ENCODE data around the gene ASCL3.
"Not testable (repeated sequence)": the region's sequence is repeated elsewhere in the genome, so short reads cannot be mapped to it uniquely, and the experiment has no call there.

ASCL3 gene, protein sequence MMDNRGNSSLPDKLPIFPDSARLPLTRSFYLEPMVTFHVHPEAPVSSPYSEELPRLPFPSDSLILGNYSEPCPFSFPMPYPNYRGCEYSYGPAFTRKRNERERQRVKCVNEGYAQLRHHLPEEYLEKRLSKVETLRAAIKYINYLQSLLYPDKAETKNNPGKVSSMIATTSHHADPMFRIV

DNA sequence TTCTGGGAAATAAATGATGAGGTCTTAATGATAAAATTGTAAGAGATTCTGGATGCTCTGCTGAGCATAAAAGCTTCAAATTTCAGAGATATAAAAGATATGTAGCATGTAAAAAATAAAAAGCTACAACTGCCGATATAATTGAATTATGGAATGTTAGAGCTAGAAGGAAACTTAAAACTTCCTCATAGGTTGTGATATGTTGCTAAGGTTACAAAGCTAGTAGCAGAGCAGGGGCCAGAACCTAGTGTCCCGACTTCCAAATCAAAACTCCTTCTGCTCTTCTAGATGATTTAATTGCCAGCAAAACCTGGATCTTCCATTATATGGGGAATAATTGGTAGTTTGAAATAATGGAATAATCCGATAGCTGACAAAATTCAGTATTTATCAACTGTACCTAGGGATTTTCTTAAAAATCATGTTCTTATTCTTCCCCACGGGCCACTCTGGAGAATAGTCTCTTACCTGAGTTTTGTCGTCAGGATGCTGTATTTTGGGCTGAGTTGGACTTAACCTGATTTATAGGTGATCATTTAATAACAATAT lies at the start of gene ASCL3:
ASCL3 (minus strand) TSS at position 499 of the 549 bp plus-strand sequence. CDS start 4,855 bp downstream, outside the sequence.
- FAIRE-seq: no peak

DNA sequence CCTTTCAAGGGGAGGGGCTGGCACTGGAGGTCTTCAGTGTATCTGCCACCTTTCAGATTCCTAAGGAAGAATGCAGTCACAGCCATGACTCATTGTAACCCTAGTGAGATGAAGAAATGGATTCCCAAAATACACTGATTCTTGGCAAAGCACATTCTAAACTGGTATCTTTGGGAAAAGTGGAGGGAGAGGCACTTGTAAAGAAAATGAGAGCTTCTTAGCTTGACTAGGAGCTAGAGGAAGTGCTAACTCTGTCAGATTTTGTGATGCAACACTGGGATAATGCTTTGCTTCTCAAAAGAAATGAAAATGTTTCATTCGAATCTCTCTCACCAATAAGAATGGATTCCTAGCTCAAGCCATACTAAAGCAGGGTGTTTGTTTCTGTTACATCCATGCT lies 46.6 kb upstream of the ASCL3 start:
- FAIRE-seq: no peak

DNA sequence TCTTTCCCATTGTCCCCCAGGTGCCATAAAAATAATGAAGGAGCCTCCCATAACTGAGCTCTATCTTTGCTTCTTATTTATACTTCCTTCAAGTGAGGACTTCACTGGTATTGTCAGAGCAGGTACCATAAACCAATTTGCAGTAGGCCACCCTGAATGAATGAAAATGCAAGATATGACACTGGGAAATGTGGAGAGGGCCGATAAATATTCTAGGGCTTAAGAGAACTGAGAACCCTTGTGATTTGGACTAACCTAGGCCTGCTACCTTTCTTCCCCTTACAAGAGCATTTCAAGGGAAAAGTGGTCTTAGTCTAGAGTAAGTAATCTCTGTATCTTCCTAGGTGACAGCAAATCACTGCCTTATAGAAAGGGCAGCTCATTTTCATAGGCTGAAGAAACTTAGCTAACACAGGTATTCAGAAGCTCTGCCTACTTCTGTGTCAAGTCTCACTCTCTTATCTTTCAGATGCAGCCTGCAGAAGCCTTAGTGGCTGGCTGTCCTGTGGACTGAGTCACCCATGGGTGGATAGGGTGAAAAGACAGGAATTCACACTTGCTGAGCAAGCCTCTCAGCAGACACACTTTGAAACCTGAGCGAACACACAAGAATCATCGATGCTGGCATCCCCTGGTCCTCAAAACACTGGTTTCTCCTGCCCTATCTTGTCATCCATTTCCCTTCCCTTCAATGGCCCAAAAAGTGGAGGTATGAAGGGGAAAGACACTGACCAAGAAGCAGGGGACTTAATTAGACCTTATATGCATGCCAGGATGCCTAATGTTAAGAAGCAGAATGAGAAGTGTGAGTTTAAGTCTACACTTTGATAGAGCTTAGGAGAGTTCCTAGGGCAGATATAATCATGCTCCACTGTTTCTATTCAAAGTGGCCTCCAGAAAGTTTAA lies 45.8 kb upstream of the ASCL3 start:
- FAIRE-seq: no peak

DNA sequence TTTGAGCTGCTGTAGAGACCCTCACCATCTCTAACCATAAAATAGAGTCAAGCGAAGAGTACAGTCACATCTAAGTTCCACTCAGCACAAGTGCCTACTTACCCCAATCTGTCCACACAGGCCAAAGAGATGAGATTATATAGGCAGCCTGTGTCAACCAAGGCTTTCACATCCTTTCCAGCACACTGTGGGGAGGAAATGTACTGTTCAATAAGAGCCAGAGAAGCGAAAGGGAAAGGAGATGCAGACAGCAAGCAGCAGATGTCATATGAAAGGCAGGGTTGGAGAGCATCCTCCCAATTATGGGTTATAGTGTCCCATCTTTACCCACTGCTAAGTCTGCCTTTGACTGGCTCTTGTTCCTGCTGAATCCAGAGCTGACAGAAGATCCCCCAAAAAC lies 44.6 kb upstream of the ASCL3 start:
- FAIRE-seq: no peak

DNA sequence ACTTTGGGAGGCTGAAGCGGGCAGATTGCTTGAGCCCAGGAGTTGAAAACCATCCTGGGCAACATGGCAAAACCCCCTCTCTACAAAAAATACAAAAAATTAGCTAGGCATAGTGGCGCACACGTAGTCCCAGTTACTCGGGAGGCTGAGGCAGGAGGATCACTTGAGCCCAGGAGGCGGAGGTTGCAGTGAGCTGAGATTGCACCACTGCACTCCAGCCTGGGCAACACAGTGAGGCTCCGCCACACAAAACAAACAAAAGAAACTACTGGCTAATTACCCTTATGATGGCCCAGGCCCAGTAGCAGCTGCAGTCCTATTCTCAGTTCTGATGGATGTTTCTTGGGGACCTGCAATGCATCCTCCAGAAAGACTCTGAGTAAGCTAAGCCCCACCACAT lies 44.0 kb upstream of the ASCL3 start:
- FAIRE-seq: not testable (repeated sequence)

DNA sequence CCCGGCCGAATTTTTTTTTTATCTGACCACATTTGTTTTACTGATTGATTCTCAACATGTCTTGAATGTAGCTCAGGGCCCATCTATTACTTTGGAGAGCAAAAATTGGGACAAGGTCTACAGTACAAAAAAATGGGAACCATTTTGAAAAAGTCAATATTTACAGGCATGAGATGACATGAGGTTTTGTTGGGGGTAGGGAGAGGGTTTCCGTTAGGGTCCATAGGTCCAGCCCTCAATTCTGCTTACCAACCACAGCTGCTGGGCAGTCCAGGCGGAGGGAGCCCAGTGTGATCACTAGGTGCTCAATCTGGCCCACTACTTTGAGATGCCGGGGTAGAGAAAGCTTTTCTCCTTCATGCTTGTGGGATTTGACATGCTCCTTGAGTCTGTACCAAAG lies 42.6 kb upstream of the ASCL3 start:
- no peak for FAIRE-seq

DNA sequence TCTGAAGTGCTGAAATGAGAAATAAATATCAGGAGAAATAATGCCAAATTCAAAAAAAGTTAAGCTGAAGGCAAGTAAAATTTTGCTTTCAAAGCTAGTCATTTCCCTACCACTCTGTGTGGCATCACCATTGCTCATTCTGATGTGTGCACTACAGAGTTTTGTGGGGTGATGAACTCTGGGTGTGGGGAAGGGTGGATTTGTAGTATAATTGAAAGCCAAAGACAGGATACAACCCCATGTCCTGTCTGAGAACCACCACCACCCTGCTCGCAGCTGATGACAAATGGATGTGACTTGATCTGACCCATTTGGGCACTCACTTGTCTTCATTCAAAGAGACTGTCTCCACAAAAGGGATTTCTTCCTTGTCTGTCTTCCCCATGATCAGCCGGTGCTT lies 40.7 kb upstream of the ASCL3 start:
- FAIRE-seq: no peak

DNA sequence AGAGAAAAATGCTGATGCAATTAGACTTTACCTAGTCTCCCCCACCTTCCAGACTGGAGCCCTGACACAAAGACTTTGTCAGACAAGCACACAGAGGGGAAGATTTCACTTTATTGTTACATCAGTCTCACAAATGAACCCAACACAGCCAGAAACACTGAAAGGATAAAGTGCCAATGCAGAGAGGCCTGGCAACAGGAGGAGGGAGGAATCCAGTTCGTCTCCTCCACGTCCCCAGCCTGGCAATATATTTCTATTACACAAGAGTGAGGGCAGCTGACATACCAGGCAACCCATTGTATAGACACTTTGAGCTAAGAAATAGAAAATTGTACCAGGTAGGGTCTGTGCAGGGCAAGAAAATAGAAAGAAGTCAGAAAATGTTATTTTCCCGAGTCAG lies 37.7 kb upstream of the ASCL3 start:
- FAIRE-seq: no peak

DNA sequence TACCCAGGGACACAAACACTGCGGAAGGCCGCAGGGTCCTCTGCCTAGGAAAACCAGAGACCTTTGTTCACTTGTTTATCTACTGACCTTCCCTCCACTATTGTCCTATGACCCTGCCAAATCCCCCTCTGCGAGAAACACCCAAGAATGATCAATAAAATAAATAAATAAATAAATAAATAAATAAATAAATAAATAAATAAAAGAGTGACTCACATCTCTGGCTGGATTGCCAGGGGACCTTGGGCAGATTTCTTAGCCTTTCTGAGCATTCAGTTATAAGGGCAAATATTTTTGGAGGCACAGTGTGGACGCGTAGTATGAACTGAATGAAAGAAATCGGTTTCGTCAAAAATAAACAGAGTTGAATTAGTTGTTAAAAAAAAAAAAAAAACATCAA lies 36.5 kb upstream of the ASCL3 start:
- FAIRE-seq: peak; percentile 66

DNA sequence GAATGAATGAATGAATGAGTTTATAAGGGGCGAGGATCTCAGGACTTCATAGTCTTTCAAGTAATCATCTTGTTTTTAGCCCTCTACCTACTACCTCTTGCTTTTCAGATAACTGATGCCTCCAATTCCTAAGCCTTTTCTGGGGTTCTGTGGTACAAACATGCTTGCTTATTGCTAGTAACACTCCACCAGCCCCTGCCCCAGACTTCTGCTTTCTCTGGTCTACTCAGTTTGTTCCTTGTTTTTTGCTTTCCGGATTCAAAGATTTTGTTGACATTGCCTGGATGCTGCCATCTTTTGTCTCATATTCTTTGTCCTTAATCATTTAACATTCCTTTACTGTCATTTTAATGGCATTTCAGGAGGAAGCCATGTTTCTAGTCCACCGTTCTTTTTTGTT lies 30.3 kb upstream of the ASCL3 start:
- no peak for FAIRE-seq

DNA sequence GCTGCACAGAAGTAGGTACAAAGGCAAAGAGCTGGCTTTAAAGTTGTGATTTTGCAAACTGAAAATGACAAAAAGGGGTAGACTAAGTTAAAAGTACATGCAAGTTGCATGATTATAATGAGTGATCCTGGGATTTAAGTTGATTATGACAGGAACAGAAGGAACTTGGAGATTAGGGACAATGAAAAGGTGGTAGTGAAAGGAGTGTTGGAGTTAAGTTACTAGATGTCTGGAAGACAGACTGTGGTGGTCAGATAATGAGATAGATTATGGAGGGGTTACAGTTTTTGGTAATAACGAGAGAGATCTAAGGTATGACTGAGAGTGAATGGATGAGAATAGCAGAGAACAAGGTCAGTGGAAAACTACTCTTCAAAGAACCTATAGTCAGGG lies 29.1 kb upstream of the ASCL3 start:
- no peak for FAIRE-seq

DNA sequence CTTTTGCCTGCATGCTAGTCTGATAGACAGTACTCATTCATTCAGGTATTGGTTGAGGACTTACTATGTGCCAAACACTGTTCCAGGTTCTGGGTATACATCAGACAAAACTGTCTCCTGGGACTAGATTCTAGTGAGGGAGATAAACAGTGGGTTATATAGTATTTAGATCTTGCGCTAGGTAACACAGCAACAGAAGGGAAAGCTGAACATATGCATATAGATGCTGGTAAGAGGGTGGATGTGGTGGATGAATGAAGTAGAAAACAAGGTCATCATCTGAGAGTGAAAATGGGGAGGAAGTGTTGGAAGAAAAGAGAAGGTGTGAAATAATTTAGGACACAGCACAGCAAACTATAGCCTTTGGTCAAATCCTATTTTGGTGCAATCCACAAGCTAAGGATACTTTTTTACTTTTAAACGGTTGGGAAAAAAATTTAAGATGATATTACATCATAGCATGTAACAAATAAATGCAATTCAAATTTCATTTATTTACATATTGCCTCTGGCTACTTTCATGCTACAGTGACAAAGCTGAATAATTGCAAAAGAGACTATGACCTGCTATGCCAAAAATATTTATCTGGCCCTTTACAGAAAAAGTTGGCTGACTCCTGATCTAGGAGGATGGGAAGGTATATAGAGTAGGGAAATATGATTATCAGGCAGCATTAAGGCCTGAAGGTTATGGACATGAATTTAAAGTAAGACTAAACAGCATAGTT lies 28.5 kb upstream of the ASCL3 start:
- no peak for FAIRE-seq

DNA sequence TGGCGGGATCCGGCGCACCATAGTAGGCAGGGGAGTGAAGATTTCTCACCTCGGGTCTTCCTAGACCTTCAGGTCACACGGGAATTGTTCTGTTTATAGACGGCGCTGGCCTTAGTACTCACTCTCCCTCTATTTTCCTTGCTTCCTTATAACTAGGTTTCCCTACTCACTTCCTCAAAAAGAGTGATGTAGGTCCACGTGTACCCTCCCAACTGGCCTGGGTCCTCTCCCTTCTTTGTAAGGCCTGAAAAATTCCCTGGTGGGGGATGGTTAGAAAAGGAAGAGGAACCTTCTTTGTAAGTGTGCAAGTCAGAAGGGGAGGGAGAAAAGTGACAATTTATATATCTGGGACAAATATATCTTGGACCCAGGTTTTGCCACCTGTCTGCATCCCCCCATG lies 24.4 kb upstream of the ASCL3 start:
- no peak for FAIRE-seq

DNA sequence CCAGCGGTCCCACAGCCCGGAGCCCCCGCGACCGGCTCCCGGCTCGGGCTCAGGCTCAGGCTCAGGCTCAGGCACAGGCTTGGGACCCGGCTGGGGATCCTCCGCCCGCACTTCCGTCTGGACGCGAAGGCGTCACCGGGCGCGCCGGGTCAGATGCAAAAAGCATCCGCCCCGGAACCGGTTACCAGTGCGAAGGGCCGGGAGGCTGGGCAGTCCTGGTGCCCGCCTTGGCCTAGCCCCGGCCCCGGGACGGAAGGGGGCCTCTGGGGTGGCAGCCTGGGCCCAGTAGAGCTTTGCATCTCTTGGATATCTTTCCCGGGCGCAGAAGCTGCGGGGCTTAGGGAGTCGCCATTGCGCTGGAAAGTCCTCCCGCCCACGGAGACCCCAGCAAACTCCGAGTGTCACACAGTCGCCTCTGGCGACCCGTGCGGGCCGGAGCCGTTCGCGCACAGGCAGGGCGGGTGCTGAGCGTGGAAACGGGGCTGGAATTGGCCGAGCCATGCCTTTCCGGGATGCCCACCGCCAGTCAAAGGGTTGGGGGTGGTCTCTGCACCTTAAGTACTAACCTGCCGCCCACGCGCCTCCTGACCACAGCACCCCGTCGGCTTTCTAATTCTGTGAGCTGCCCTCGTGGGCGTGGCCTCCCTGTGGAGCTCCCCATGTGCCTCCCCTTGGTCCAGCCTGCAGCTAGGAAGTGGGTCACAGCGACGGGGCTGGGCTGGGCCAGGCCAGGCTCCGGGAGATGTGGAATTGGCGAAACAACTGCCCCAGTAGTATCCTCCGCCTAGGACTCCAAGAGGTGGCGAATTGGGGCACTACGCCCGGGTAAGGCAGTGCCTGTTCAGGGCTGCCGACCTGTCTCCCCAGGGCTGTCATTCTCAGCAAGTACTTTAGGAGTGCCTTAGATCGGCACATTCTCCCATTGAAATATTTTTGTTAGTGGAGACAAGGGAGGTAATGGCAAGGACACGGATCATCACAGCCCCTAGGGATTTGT lies 21.8 kb upstream of the ASCL3 start, which contains the start of gene TMEM9B:
TMEM9B (minus strand) TSS at position 119 of the 997 bp plus-strand sequence. CDS start 129 bp downstream, outside the sequence.
- no peak for FAIRE-seq

DNA sequence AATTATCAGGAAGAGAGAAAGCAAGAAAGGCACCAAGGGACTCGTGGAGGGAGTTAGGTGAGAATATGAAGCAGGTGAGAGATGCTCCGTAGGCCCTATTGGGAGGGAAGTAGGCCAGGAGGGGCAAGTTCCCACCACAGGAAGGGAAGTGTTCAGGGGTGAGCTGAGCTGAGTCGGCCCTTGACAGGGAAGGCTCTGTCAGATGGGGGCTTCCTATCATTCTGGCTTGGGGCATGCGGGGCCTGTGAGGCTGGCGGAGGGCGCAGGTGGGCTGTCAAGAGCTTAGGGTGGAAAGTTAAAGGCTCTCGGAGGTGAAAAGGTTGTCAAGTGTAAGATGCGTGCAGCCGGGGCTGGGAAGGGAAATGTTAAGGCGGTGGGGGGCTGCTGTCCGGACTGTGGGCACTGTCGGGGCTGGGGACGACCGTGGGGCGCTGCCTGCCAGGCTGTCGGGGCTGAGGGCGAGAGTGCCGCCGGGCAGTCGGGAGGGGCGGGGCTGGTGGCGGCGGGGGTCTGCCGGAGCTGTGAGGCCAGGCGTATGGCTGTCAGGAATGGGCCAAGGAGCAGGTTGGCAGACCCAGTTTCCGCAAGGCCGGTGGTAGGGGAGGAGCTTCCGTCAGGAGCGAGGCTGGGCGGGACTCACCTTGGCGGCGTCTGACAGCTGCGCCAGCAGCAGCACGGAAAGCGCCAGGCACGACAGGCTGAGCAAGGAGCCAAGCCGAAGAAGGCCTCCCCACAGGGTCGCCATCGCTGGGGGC lies 20.9 kb upstream of the ASCL3 start:
- FAIRE-seq: no peak

DNA sequence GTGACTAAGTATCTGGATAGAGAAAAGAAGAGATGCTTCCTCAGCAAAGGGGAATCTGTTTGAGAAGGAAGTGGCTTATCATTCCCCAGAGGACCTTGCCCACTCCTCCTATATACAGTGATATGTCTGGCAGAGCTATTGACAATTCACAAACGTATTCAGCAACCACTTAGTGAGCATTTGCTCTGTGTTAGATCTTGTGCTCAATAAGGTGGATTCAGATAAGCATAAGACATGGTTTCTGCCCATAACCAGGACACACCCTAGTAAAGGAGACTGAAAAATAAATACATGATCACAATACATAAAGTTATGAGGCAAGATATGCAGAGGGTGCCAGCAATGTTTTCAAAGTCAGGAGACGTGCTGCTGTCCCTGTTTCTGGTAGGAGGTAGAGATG lies 20.0 kb upstream of the ASCL3 start:
- no peak for FAIRE-seq

DNA sequence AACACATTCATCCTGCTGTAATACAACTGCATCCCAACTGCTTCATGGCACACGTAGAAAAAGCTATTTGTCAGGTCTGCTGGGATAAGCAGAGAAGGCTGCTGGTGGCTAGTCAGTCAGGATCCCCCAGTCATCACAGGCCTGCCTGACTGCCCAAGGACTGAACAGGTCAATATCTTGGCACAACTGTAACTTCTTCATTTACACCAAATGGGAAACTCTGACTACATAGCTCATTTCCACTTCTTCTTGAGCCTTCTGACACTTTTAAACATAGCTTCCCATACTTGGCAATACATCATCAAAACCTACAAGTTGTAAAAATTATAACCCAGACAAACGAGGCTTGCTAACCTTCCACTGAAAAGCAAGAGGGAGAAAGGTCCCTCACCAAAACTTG lies 18.6 kb upstream of the ASCL3 start:
- FAIRE-seq: no peak

DNA sequence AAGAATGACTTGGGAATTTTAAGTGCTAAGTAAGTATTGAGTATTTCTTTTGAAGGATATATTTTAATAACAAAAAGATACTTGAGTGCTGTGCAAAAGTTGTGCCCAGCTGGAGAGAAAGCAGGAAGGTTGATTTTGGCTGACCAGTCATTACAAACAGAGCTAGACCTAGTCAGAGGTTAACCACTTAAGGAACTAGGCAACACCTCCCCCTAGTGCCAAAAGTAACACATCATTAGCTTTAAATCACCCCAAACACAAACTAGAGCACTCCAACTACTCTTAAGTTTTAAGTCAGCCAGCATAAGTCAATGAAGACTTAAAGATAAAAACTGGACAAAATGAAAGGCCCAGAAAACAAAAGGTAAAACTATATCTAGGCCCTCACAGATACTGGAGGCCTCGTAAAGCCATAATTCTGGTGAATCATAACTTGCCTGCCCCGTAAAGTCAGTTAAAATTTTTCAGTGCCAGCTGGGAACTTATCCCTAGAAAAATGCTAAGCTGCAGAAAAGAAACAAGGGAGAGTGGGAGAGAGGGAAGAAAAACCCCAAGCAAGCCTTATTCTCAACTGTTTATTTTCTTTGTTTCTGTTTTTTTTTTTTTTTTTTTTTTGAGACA lies 16.8 kb upstream of the ASCL3 start:
- FAIRE-seq: peak; percentile 89

DNA sequence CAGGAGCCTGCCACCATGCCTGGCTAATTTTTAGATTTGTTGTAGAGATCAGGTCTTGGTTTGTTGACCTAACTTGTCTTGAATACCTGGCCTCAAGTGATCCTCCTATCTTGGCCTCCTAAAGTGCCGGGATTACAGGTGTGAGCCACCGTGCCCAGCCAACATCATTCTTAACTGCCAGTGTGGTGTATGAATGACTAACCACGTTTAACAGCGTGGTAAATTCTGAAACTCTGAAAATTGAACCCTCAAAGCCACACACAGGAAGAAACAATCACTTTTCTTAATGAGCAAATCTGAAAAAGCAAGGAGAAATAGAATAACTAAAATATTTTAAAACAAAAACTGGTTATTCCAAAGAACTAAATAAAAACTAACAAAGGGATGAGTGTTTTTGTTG lies 14.0 kb upstream of the ASCL3 start:
- no peak for FAIRE-seq

DNA sequence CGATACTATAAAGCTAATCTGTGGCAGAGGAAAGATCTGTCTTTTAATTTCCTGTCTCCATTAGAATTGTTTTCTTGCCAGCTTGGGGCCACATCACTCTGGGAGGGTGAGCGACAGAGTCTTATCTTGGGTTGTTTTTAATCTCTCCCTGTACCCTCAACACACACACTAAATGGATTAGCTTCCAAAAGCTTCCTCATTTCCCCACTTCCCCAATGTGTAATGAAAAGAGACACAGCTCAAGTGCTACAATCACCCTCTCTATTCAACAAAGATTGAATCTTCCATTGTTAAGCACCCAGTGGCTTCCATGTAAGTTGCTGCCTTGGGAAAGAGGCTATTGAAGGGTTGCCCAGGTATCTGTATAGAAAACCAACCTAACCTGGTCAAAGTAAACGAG lies 6.1 kb upstream of the ASCL3 start:
- FAIRE-seq: no peak

Data from islet of Langerhans (tissue), 1 donor.